HepG2 (cell line): ENCODE data around the gene UNKL.

Experiments
- BCL3 ChIP-seq: sonication (generic); formaldehyde crosslinking; IDR thresholded peaks from 2 replicates; pipeline ENCODE4 v1.5.1; 2020; ENCODE audit warnings: mild to moderate bottlenecking, missing genetic modification reagents, moderate library complexity
- EP300 ChIP-seq, 3 experiments: sonication (generic) in 1 of 3; formaldehyde crosslinking in 1 of 3; IDR thresholded peaks; 2 replicates each; pipeline versions ENCODE4 v1.5.1 to v1.6.1; 2011 to 2020; ENCODE audit warnings: low read depth in 2 of 3, low read length in 2 of 3, borderline replicate concordance in 1 of 3, improper control_type of control experiment in 1 of 3, mild to moderate bottlenecking in 1 of 3, missing genetic modification reagents in 1 of 3, moderate library complexity in 1 of 3
- MAFK ChIP-seq, 2 experiments: IDR thresholded peaks in 1 of 2; conservative IDR thresholded peaks in 1 of 2; 2 replicates each; pipeline ENCODE4 v1.6.1; 2011; ENCODE audit warnings: improper control_type of control experiment in 2 of 2, low read length in 2 of 2
- POLR2A ChIP-seq, 2 experiments: IDR thresholded peaks; 2 replicates each; pipeline ENCODE4 v1.6.1; 2011; ENCODE audit warnings: low read depth in 2 of 2, low read length in 2 of 2, mild to moderate bottlenecking in 1 of 2, moderate library complexity in 1 of 2; ENCODE audit not compliant: insufficient read depth in 1 of 2
- RBM22 ChIP-seq: fragments of 200-400 bp; formaldehyde crosslinking; optimal IDR thresholded peaks from 2 replicates; pipeline ENCODE3; 2017; ENCODE audit warnings: mild to moderate bottlenecking, low read length, moderate library complexity
- SRF ChIP-seq: IDR thresholded peaks from 2 replicates; pipeline ENCODE4 v1.6.1; 2011; ENCODE audit warnings: mild to moderate bottlenecking, low read depth, low read length, moderate library complexity
- ZNF460 ChIP-seq: sonication (generic); formaldehyde crosslinking; IDR thresholded peaks from 2 replicates; pipeline ENCODE4 v1.5.1; 2020; ENCODE audit warnings: missing genetic modification reagents, mild to moderate bottlenecking, borderline replicate concordance
- ZNF512 ChIP-seq: sonication (generic); formaldehyde crosslinking; IDR thresholded peaks from 2 replicates; pipeline ENCODE4 v1.4.0; 2020; ENCODE audit warnings: mild to moderate bottlenecking, missing genetic modification reagents

- TF ChIP-seq BCL3 (CRISPR knock-in tag): no peak
- TF ChIP-seq SRF: no peak
- no peak for TF ChIP-seq RBM22
- TF ChIP-seq EP300 (IDR thresholded peaks at IDR 0.05; ENCODE audit: low read depth in 2 of 2, low read length in 2 of 2): no peak
- no peak for TF ChIP-seq EP300 (CRISPR knock-in tag; IDR thresholded peaks at IDR 0.05; ENCODE audit: borderline replicate concordance)
- no peak for TF ChIP-seq ZNF460
- no peak for TF ChIP-seq ZNF512 (CRISPR knock-in tag)
- no peak for TF ChIP-seq POLR2A (IDR thresholded peaks at IDR 0.05; ENCODE audit: insufficient read depth in 1 of 2, low read depth in 2 of 2, low read length in 2 of 2)
- no peak for TF ChIP-seq MAFK (conservative IDR thresholded peaks at IDR 0.05 in 1 of 2, IDR thresholded peaks at IDR 0.05 in 1 of 2; ENCODE audit: low read length in 2 of 2)
Observed at GRCh38 chr16:1345087-1345486, 69.4 kb downstream of the UNKL start.
